Prostate gland (tissue), 2 donors: ENCODE data around the gene DICER1. TPM values are rescaled to one million over a fixed set of nuclear protein-coding genes. Genes with fewer than 3 reads are reported as not detected.

Experiments
- DNase-seq: peaks from one replicate; pipeline ENCODE4 v3.0.0-alpha.2; 2019; ENCODE audit warnings: low spot score
- H3K27ac ChIP-seq, 2 donors: fragments of 200-600 bp; sonication (generic); 2 replicates each; pipeline ENCODE4 v1.5.1; 2017 to 2019
- H3K27me3 ChIP-seq: fragments of 200-600 bp; sonication (generic); replicated peaks from 2 replicates; pipeline ENCODE4 v1.5.1; 2019; ENCODE audit not compliant: insufficient read depth
- H3K36me3 ChIP-seq, 2 donors: fragments of 200-600 bp; sonication (generic); 1 replicate in 1 of 2; 2 replicates in 1 of 2; pipeline versions ENCODE4 v1.5.1 to v1.8.1; 2017 to 2019
- H3K4me1 ChIP-seq: fragments of 200-600 bp; sonication (generic); replicated peaks from 2 replicates; pipeline ENCODE4 v1.5.1; 2019
- H3K4me3 ChIP-seq, 2 donors: fragments of 200-600 bp; sonication (generic); 2 replicates each; pipeline ENCODE4 v1.5.1; 2017 to 2019
- H3K9me3 ChIP-seq: fragments of 200-600 bp; sonication (generic); 2 replicates; pipeline ENCODE4 v1.5.1; 2017
- CTCF ChIP-seq, 4 experiments: fragments of 200-600 bp in 2 of 4; fragments of 450-650 bp in 2 of 4; sonication (generic) in 2 of 4; IDR thresholded peaks; 1 replicate in 3 of 4; 2 replicates in 1 of 4; pipeline ENCODE4 v1.5.1; 2016 to 2019; ENCODE audit warnings: antibody characterized with exemption in 4 of 4, mild to moderate bottlenecking in 2 of 4, moderate library complexity in 2 of 4
- POLR2A ChIP-seq: fragments of 450-650 bp; IDR thresholded peaks from one replicate; pipeline ENCODE4 v1.6.1; 2016; ENCODE audit warnings: antibody characterized with exemption, mild to moderate bottlenecking
- POLR2AphosphoS5 ChIP-seq: sonication (generic); formaldehyde crosslinking; IDR thresholded peaks from one replicate; pipeline ENCODE4 v1.6.1; 2017; ENCODE audit warnings: antibody characterized with exemption
- WGBS: methylation state at CpG from one replicate; pipeline ENCODE4 v1.1.5; 2018; 5-methylcytosine and 5-hydroxymethylcytosine counted together
- intact Hi-C: fragments of 100-400 bp; cut with DNase I; formaldehyde crosslinking; loops from one replicate; pipeline ENCODE4 v1.14.2; 2022
- microRNA-seq: library from miRNA; unstranded; fragments of <30 nt; microRNA quantifications from one replicate; pipeline ENCODE4, GENCODE V29; 2016
- small RNA-seq, 2 donors: library from RNA; depleted of rRNA; stranded (forward); fragments of <200 nt; gene quantifications; one replicate each; pipeline ENCODE3, GENCODE V24; 2016
- total RNA-seq, 2 donors: library from RNA; depleted of rRNA; stranded (reverse); fragments of >200 nt; gene quantifications; one replicate each; pipeline ENCODE4 v1.1.0, GENCODE V29; 2016

Gene DICER1
- total RNA-seq, 2 donors from 2014 or later, result 25.4 to 86.3 TPM

- no peaks in the 10 kb centered on the region for H3K4me1 ChIP-seq
- H3K9me3 ChIP-seq, result no peaks in the 10 kb centered on the region
- TF ChIP-seq CTCF (IDR thresholded peaks at IDR 0.05) (no peak), POLR2AphosphoS5 (no peak)
- no peak overlapping the region for H3K27ac ChIP-seq
- no peak overlapping the region for H3K4me3 ChIP-seq
- H3K36me3 ChIP-seq, result no peaks in the 10 kb centered on the region
- intact Hi-C loops, result no loop called here
- peaks cover 3% of the 10 kb centered on the region for H3K27me3 ChIP-seq
- no peak for DNase-seq
- 89% methylated on average over 9 of the region's 9 CpGs for WGBS
Observed at GRCh38 chr14:95038521-95039250, 118.6 kb downstream of the DICER1 start.

DNA sequence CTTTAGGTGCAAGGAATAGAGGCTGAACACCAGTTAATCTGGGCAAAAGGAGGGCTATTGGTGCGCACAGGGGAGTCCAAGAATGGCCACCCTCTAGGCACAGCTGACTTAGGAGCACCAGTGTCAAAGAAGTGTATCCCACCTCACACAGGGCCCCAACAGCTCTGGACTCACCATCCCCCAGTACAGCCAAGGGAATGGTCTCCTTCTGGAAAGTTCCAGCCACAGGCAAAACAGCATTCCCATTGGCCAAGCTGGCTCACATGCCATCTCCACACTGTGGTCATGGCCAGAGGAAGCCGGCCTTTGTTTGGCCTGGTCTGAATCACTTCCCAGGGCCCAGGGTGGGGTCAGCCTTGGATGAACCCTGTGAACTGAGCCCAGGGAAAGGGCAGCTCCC is 120.1 kb downstream of the DICER1 start:
- Histone ChIP-seq H3K9me3 (no peaks in the 10 kb centered on the region), H3K4me3 (no peak overlapping the region), H3K27me3 (peaks cover 3% of the 10 kb centered on the region), H3K36me3 (no peaks in the 10 kb centered on the region), H3K27ac (no peak overlapping the region), H3K4me1 (no peaks in the 10 kb centered on the region)
- intact Hi-C loops, result no loop called here
- WGBS, result 96% methylated on average over 2 of the region's 2 CpGs
- no peak for DNase-seq
- TF ChIP-seq POLR2A, result no peak
- TF ChIP-seq POLR2AphosphoS5, result no peak
- no peak for TF ChIP-seq CTCF (IDR thresholded peaks at IDR 0.05)

Small RNAs within 50 kb of the gene (microRNA-seq; reads per million reads assigned to microRNA genes)
- gene MIR3173, result 3.0 reads per million, percentile 36 among the genes with 10 or more reads in this experiment

Small RNAs within 50 kb of the gene (small RNA-seq; reads per million reads assigned to genes)
- gene MIR3173, result 0 to 0.19 reads per million in 2 donors

Other genes with a start within 250 kb of the DICER1 start
- gene CLMN, start 162.4 kb upstream of the DICER1 start, total RNA-seq, result 10 to 100 TPM; 24.6 to 39.3 TPM